Liver (tissue), 9 donors: ENCODE measurements around the gene STX19. TPM values are rescaled to one million over a fixed set of nuclear protein-coding genes. Genes with fewer than 3 reads are reported as not detected.
A peak's percentile ranks its signal among the peaks of the same experiment; 100 is the strongest.

Source experiments
- DNase-seq: peaks from one replicate; pipeline ENCODE4 v3.0.0-alpha.2; 2017; ENCODE audit warnings: low spot score
- H3K27ac ChIP-seq, 2 donors: one replicate each; pipeline ENCODE4 v1.7.0; 2013; ENCODE audit warnings: inconsistent platforms in 2 of 2, low read length in 2 of 2, control low read depth in 1 of 2, low read depth in 1 of 2, mild to moderate bottlenecking in 1 of 2
- H3K27me3 ChIP-seq, 4 donors: one replicate each; pipeline versions ENCODE4 v1.6.1 to v1.7.0; 2013; ENCODE audit warnings: low read length in 3 of 4, inconsistent platforms in 1 of 4, mild to moderate bottlenecking in 1 of 4, moderate library complexity in 1 of 4; ENCODE audit not compliant: control insufficient read depth in 4 of 4, insufficient read depth in 4 of 4
- H3K36me3 ChIP-seq, 4 donors: one replicate each; pipeline versions ENCODE4 v1.6.1 to v1.7.0; 2013; ENCODE audit warnings: low read length in 3 of 4, mild to moderate bottlenecking in 3 of 4, low read depth in 1 of 4, moderate library complexity in 1 of 4; ENCODE audit not compliant: control insufficient read depth in 4 of 4, insufficient read depth in 3 of 4
- H3K4me1 ChIP-seq, 4 donors: one replicate each; pipeline versions ENCODE4 v1.6.1 to v1.7.0; 2013; ENCODE audit warnings: low read length in 3 of 4, mild to moderate bottlenecking in 3 of 4, moderate library complexity in 1 of 4; ENCODE audit not compliant: control insufficient read depth in 4 of 4, insufficient read depth in 4 of 4
- H3K4me3 ChIP-seq, 3 donors: one replicate each; pipeline versions ENCODE4 v1.6.1 to v1.7.0; 2013; ENCODE audit warnings: low read length in 3 of 3, control low read depth in 1 of 3, low read depth in 1 of 3, mild to moderate bottlenecking in 1 of 3
- H3K9ac ChIP-seq, 2 donors: one replicate each; pipeline ENCODE4 v1.7.0; 2013; ENCODE audit warnings: low read length in 2 of 2, mild to moderate bottlenecking in 2 of 2, moderate library complexity in 2 of 2, control low read depth in 1 of 2, low read depth in 1 of 2
- H3K9me3 ChIP-seq, 4 donors: one replicate each; pipeline versions ENCODE4 v1.6.1 to v1.7.0; 2013; ENCODE audit warnings: low read length in 3 of 4; ENCODE audit not compliant: control insufficient read depth in 4 of 4
- ATF3 ChIP-seq: IDR thresholded peaks from 2 replicates; pipeline ENCODE4 v1.6.1; 2016; ENCODE audit warnings: antibody characterized with exemption
- CTCF ChIP-seq: fragments of 150-350 bp; IDR thresholded peaks from 2 replicates; pipeline ENCODE4 v1.5.1; 2017; ENCODE audit warnings: improper control_type of control experiment, low read depth, low read length; ENCODE audit not compliant: missing input control
- EGR1 ChIP-seq, 2 donors: IDR thresholded peaks; 2 replicates each; pipeline ENCODE4 v1.6.1; 2016 to 2018; ENCODE audit warnings: antibody characterized with exemption in 2 of 2, low read depth in 2 of 2
- FOXA1 ChIP-seq: IDR thresholded peaks from 2 replicates; pipeline ENCODE4 v1.6.1; 2016; ENCODE audit warnings: antibody characterized with exemption
- FOXA2 ChIP-seq: IDR thresholded peaks from 2 replicates; pipeline ENCODE4 v1.6.1; 2016; ENCODE audit warnings: antibody characterized with exemption
- GABPA ChIP-seq, 2 donors: IDR thresholded peaks in 1 of 2; conservative IDR thresholded peaks in 1 of 2; 2 replicates each; pipeline ENCODE4 v1.6.1; 2016; ENCODE audit warnings: antibody characterized with exemption in 2 of 2, mild to moderate bottlenecking in 1 of 2, moderate library complexity in 1 of 2
- HNF4A ChIP-seq, 2 donors: conservative IDR thresholded peaks; 2 replicates each; pipeline ENCODE4 v1.6.1; 2016; ENCODE audit warnings: antibody characterized with exemption in 2 of 2, mild to moderate bottlenecking in 2 of 2
- HNF4G ChIP-seq: IDR thresholded peaks from 2 replicates; pipeline ENCODE4 v1.6.1; 2016; ENCODE audit warnings: antibody characterized with exemption
- JUND ChIP-seq, 2 donors: IDR thresholded peaks; 2 replicates each; pipeline ENCODE4 v1.6.1; 2016; ENCODE audit warnings: antibody characterized with exemption in 2 of 2
- NR2F2 ChIP-seq: IDR thresholded peaks from 2 replicates; pipeline ENCODE4 v1.6.1; 2016; ENCODE audit warnings: antibody characterized with exemption
- RAD21 ChIP-seq, 2 donors: IDR thresholded peaks; 2 replicates each; pipeline ENCODE4 v1.6.1; 2016; ENCODE audit warnings: antibody characterized with exemption in 2 of 2, mild to moderate bottlenecking in 2 of 2
- REST ChIP-seq: IDR thresholded peaks from 2 replicates; pipeline ENCODE4 v1.6.1; 2016; ENCODE audit warnings: antibody characterized with exemption, mild to moderate bottlenecking
- RXRA ChIP-seq, 2 donors: IDR thresholded peaks; 2 replicates each; pipeline ENCODE4 v1.6.1; 2017 to 2018; ENCODE audit warnings: antibody characterized with exemption in 2 of 2, mild to moderate bottlenecking in 1 of 2
- SP1 ChIP-seq: IDR thresholded peaks from 2 replicates; pipeline ENCODE4 v1.6.1; 2018; ENCODE audit warnings: antibody characterized with exemption, mild to moderate bottlenecking
- TAF1 ChIP-seq: conservative IDR thresholded peaks from 2 replicates; pipeline ENCODE4 v1.6.1; 2016; ENCODE audit warnings: antibody characterized with exemption, mild to moderate bottlenecking
- YY1 ChIP-seq: IDR thresholded peaks from 2 replicates; pipeline ENCODE4 v1.6.1; 2016; ENCODE audit warnings: antibody characterized with exemption, mild to moderate bottlenecking
- ZBTB33 ChIP-seq: IDR thresholded peaks from 2 replicates; pipeline ENCODE4 v1.6.1; 2016; ENCODE audit warnings: antibody characterized with exemption
- WGBS: extraction: QIAGEN DNeasy Blood & Tissue Kit; methylation state at CpG from one replicate; pipeline ENCODE4 v1.1.7; 2013; 5-methylcytosine and 5-hydroxymethylcytosine counted together
- polyA plus RNA-seq, 2 donors: library from polyadenylated mRNA; stranded (reverse) in 1 of 2; unstranded in 1 of 2; fragments of 200-250 nt in 1 of 2; fragments of >200 nt in 1 of 2; fragmentation: Nextera tagmentation in 1 of 2; extraction: Ambion mirVana in 1 of 2; gene quantifications; one replicate each; pipeline versions ENCODE4 v1.2.1 to v1.2.3, GENCODE V29; 2013 to 2015
- total RNA-seq, 2 donors: library from RNA; depleted of rRNA; stranded (reverse); fragments of >200 nt; gene quantifications; one replicate each; pipeline ENCODE4 v1.2.3, GENCODE V29; 2014
- TF ChIP-seq, protein P1 (sequence below): IDR thresholded peaks from 2 replicates; pipeline ENCODE4 v1.6.1; 2016; ENCODE audit warnings: antibody characterized with exemption
- donor health status: healthy.
- donor health status: healthy.
- donor health status: healthy.
- donor health status: healthy.
- donor health status: healthy.

STX19 gene
- total and polyA plus RNA-seq, 4 donors, result 0.18 TPM; not detected in 3

DNA sequence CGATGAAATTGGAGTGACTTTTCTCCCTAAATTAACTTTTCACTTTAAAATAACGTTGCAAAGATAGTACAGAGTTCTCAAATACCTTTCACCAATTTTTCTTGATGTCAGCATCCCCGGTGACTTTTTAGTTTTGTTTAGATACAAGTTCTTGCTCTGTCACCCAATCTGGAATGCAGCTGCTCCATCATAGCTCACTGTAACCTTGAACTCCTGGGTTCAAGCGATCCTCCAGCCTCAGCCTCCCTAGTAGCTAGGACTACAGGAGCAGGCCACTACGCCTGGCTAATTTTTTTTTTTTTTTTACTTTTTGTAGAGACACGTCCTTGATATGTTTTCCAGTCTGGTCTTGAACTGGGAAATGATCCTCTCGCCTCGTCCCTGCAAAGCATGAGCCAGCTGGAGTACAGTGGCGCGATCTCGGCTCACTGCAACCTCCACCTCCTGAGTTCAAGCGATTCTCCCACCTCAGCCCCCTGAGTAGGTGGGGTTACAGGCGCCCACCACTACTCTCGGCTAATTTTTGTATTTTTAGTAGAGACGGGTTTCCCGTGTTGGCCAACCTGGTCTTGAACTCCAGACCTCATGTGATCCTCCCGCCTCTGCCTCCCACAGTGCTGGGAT, 35.2 kb upstream of the STX19 start:
- peak overlapping the region; percentile 72 to 97 (median 97) for H3K4me3 ChIP-seq
- no peak for DNase-seq
- H3K4me1 ChIP-seq, result peaks cover 0 to 19% (median 13%) of the 10 kb centered on the region in 4 donors
- no peaks in the 10 kb centered on the region for H3K27me3 ChIP-seq
- peak overlapping the region; percentile 55 to 99 for H3K9ac ChIP-seq
- peak overlapping the region; percentile 73 to 92 for H3K27ac ChIP-seq
- 60% methylated on average over 17 of the region's 17 CpGs for WGBS
- TF ChIP-seq TAF1 (no peak), NR2F2 (no peak), RAD21 (IDR thresholded peaks at IDR 0.05) (no peak), HNF4G (no peak), JUND (IDR thresholded peaks at IDR 0.05) (no peak), HNF4A (conservative IDR thresholded peaks at IDR 0.05) (no peak), FOXA2 (no peak), ATF3 (no peak), YY1 (no peak), GABPA (IDR thresholded peaks at IDR 0.05 in 1 of 2, conservative IDR thresholded peaks at IDR 0.05 in 1 of 2) (no peak)
- TF ChIP-seq, protein P1, sequence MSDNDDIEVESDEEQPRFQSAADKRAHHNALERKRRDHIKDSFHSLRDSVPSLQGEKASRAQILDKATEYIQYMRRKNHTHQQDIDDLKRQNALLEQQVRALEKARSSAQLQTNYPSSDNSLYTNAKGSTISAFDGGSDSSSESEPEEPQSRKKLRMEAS, result no peak
- H3K36me3 ChIP-seq, result peaks cover 3 to 10% (median 6%) of the 10 kb centered on the region in 4 donors
- H3K9me3 ChIP-seq, result no peaks in the 10 kb centered on the region

- peak within 1 kb of the TSS; percentile 73 to 92 for H3K27ac ChIP-seq
- no peaks in the 10 kb centered on the region for H3K9me3 ChIP-seq
- H3K4me3 ChIP-seq, result peak within 1 kb of the TSS; percentile 72 to 97 (median 97)
- H3K9ac ChIP-seq, result peak within 1 kb of the TSS; percentile 55 to 99
- peaks cover 3 to 10% (median 6%) of the 10 kb centered on the region in 4 donors for H3K36me3 ChIP-seq
- peaks cover 0 to 19% (median 13%) of the 10 kb centered on the region in 4 donors for H3K4me1 ChIP-seq
- under 1% methylated on average over 52 of the region's 52 CpGs for WGBS
- TF ChIP-seq HNF4A (conservative IDR thresholded peaks at IDR 0.05) (no peak), EGR1 (IDR thresholded peaks at IDR 0.05; ENCODE audit: low read depth in 2 of 2) (peak; percentile 15 to 58), RAD21 (IDR thresholded peaks at IDR 0.05) (peak in 1 of 2 donors; percentile 40), FOXA1 (no peak), YY1 (peak; percentile 77), CTCF (no peak), JUND (IDR thresholded peaks at IDR 0.05) (peak in 1 of 2 donors; percentile 8), HNF4G (no peak), GABPA (IDR thresholded peaks at IDR 0.05 in 1 of 2, conservative IDR thresholded peaks at IDR 0.05 in 1 of 2) (peak; percentile 54 to 91), NR2F2 (peak; percentile 16), ATF3 (peak; percentile 63), SP1 (peak; percentile 54), REST (peak; percentile 84), ZBTB33 (peak; percentile 100), FOXA2 (no peak), TAF1 (peak; percentile 94), RXRA (IDR thresholded peaks at IDR 0.05) (peak; percentile 34 to 43)
- TF ChIP-seq, protein P1, result peak; percentile 88
- no peaks in the 10 kb centered on the region for H3K27me3 ChIP-seq
- peak; percentile 79 for DNase-seq
These were observed 34.4 kb upstream of the STX19 start, which contains the start of the genes DHFR2 and NSUN3 for GRCh38 chr3:94062513-94063404. Gene DHFR2 (minus strand): TSS chr3:94062916. CDS start chr3:94061511, 1,405 bp downstream. Gene NSUN3 (plus strand): TSS chr3:94063061. CDS start chr3:94063127, 66 bp downstream.
